Stromal cell of bone marrow (primary cell): ENCODE results near the gene CALHM6.
"Not testable (repeated sequence)": the region's sequence is repeated elsewhere in the genome, so short reads cannot be mapped to it uniquely, and the experiment has no call there.

Source experiments
- DNase-seq: peaks from one replicate; pipeline ENCODE4 v3.0.0-alpha.2; 2012; ENCODE audit warnings: low read depth

The CALHM6 gene

GRCh38 chr6:116482780-116483179 lies 21.6 kb downstream of the CALHM6 start:
- no peak for DNase-seq

DNA sequence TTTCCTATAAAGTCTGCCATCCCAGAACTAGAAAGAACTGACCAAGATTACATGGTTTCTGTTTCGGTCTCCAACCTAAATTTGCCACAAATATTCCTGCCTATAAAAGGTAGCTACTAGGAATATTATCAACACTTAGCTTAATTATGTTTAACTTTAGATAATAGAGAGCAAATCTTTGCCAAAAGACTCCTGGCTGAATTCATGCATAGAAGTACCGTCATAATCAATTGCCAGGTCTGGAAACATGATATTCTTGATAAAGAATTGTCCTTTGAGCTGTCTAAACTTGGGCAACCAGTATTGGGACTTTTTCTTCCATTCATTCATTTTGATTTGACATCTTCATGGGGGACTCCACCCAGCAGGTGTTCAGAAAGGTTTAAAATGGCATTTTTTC lies 22.4 kb downstream of the CALHM6 start:
- no peak for DNase-seq

GRCh38 chr6:116485559-116486184 lies 24.5 kb downstream of the CALHM6 start:
- DNase-seq, result no peak

DNA sequence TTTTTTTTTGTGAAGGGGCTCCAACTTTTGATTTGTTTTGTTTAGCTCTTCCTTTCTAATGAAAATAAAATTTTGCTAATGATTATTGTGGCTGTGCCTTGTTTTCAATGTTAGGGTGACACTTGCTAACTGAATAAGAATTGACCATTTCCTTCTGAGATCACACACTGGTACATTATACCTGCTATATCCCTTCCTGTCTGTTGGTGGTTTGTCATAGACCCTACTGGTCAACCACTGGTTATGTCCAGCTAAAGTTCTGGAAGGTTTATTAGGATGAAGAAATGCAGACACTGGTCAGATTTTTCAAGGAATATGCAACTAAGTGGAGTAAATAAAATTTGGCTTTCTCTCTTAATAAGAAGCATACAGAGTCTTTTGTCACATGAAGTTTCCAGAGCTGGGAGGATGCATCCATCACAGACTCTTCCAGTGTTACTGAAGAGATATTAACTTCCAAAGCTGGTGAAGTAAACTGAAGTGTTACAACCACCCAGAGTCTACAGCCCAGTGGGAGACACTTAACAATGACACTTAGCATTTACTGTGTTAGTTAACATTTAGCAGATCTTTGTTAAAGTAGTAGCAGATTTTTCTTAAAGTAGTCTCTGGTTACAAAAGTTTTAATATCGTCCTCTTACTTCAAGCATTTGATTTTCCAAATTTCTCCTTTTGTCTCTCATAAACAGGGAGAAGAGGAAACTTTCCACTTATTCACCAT lies 30.6 kb downstream of the CALHM6 start:
- no peak for DNase-seq

- no peak for DNase-seq
Measured at GRCh38 chr6:116492331-116493067, 31.3 kb downstream of the CALHM6 start.

- DNase-seq, result not testable (repeated sequence)
Measured at GRCh38 chr6:116495161-116495560, 34.0 kb downstream of the CALHM6 start.

DNA sequence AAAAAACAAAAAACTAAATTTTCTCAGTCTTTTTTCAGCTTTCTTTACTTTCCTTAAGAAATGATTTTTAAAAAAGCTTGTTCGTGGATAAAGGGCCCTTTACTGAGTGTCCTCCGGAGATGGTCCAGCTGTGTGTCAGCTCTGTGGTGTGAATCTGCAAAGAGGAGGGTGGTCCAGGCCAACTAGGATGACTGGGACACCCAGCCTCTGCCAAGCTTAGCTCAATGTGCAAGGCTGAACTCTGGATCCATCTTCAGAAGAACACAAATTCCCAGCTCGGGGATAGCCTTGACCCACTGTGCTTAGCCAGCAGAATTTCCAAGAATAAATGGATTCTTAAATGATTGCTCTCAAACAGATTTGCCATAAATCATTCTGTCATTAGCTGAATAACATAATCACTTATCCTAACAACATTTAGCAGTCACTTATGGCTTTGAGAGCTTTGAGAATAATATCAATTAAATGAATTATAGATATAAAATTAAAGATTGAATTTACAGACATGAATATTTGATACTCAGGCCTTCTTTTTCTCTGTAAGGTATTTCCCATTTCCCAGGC lies 36.0 kb downstream of the CALHM6 start:
- DNase-seq, result no peak

GRCh38 chr6:116500969-116501433 lies 39.8 kb downstream of the CALHM6 start:
- no peak for DNase-seq

GRCh38 chr6:116507324-116507723 lies 46.1 kb downstream of the CALHM6 start:
- peak; percentile 6 for DNase-seq

DNA sequence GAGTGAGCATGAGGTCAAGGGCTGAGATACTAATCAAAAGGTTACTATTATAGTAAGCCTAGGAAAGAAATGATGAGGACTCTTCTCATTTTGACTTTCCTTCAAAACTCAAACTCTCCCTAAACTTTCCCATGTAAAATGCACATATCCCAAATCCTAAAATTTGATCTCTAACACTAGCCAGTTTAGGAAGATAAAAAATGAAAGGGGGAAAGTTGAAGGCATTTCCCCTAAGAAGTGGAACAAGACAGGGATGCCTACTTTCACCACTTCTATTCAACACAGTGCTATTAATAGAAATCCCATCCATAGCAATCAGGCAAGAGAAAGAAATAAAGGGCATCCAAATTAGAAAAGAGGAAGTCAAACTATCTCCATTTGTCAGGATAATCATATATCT lies 47.4 kb downstream of the CALHM6 start:
- DNase-seq, result no peak

DNA sequence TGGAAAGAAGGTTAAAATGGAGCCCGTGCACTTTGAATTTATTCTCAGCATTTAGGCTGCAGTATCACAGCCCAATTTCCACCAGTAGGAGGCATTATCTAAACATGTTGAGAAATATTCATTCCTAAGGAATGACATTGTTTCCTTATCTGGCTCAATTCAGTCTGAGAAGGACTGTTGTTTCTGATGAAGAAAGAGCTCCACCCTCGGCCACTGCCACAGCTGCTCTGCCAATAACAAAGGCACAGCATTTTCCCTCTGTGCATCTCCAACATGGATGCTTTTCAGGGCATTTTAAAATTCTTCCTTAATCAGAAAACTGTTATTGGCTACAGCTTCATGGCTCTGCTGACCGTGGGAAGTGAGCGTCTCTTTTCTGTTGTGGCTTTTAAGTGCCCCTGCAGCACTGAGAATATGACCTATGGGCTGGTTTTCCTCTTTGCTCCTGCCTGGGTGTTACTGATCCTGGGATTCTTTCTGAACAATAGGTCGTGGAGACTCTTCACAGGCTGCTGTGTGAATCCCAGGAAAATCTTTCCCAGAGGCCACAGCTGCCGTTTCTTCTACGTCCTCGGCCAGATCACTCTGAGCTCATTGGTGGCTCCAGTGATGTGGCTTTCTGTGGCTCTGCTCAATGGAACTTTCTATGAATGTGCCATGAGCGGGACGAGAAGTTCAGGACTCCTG lies 50.4 kb downstream of the CALHM6 start, which contains the start of gene CALHM5:
Gene CALHM5 (plus strand): TSS at position 216 of the 687 bp plus-strand sequence. CDS start 58 bp downstream, at position 274.
- DNase-seq, result peak; percentile 87

DNA sequence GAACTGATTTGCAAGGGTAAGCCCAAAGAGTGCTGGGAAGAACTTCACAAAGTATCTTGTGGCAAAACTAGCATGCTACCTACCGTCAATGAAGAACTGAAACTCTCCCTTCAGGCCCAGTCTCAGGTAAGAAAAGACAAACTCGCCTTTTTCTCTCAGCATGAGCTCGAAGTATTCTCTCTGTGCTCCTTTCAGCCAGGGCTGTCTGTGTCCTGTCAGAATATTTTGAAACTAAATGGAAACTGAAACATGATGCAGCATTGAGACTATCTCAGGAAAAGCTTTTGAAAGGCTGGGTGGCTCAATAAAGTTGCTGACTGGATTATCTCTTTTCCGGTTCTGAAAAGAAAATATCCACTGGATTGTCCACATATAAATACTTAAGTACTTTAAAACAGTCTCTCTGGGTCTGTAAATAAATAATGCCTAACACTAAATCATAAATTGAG lies 51.0 kb downstream of the CALHM6 start:
- no peak for DNase-seq

DNA sequence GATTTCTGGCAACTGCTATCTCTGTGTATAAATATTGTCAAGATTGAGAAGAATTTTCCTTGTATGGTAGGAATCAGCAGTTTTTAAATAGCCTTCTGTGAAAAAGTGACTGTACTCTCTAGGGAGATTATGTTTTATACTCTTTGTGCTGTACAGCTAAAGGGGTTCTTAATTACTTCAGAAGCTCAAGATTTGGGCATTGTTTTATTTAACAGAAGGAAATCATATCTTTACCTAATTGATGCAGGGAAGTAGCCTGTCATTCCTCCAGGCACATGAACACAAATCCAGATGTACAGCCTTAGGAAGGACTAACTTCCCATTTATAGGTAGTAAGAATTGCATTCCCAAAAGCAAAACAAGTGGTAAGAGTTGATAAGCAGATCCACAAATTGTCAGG lies 51.6 kb downstream of the CALHM6 start:
- DNase-seq, result no peak
